Activated CD4-positive, alpha-beta T cell treated with anti-CD3 and anti-CD28 coated beads, Interleukin-2, amount 50 U/mL, for 4 hours (primary cell): ENCODE measurements around the gene PCSK9.
"Not testable (repeated sequence)": the region's sequence is repeated elsewhere in the genome, so short reads cannot be mapped to it uniquely, and the experiment has no call there.

Experiments used
- DNase-seq, 2 experiments: peaks; one replicate each; pipeline ENCODE4 v3.0.0-alpha.2; 2020

The PCSK9 gene

DNA sequence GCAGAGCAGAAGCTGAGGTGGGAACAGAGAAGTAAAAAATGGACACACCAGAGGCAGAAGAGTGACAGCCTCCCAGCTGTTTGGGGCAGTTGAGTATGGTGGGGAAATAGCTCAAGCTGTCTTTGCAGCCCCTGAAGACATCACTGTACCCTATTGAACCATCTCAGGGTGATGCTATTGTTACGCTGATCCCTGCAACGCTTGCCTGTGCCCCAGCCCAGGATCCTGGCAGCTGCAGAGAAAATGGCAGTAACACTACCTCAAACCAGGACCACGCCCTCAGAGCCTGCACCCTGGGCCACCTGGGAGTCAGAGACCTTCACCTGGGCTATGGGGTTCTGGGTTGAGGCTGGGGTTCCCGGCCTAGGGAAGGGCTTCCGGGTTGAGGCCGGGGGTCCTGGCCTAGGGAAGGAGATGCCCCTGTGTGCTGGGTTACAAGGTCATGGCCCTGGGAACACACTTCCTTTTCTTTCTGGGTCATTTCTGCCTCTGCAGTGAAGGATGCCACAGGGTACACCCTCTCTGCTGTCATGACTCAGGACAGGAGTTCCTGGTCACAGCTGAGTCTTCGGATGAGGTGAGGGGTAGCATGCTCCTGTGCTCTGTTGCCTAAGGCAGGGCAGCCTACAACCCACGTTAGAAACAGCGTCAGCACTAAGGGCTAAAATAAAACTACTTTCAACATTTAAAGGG lies 29.0 kb upstream of the PCSK9 start:
- no peak for DNase-seq

DNA sequence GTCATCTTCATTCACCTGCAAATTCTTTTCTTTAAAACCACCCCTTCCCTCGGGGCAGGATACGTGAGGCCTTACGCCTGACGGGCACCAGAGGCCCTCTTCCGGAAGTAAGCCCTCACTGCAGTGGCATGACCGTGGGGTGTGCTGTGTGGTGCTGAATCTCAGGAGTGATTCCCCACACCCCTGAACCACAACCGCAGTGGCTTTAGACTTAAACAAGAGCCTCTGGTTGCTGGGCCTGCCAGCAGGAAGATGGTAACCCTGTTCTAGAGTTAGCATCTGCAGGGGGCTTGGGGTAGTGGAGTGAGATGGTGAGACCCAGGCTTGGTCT lies 28.5 kb upstream of the PCSK9 start:
- no peak for DNase-seq

DNA sequence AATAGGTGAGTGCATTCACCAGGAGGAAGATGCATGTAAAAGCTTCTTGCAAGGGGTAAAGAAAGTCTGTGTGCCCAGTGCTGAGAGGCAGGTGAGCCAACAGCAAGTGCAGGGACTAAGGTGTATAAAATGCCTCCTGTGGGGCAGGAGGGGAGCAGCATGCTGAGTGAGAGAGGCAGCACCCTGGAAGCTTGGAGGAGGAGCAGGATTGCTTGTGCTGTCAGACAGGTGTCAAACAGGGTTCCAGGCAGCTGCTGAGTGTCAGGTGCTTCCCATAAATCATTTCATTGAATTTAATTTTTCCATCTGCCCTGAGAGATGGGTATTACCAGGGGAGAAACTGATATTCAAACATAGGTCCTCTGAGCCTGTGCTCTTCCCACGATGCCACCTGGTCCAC lies 26.7 kb upstream of the PCSK9 start:
- DNase-seq, result no peak

DNA sequence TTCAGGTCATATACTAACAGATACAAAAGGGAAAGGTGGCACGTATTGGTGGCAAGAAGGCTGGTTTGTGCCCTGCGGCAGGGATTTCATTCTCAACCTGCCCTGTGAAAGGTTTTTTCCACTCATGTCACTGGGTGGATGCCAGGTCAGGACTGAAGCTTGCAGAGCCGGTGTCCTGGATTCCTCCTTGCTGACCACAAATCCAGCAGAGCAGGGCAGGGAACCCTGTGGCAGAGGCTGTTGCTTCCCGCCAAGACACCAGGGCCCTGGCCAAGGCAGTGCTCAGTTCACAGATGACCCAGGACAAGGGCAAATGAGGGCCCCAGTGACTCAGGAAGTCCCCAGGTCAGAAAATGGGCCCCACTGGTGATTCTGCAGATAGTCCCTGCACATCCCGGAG lies 24.2 kb upstream of the PCSK9 start:
- DNase-seq, result no peak

DNA sequence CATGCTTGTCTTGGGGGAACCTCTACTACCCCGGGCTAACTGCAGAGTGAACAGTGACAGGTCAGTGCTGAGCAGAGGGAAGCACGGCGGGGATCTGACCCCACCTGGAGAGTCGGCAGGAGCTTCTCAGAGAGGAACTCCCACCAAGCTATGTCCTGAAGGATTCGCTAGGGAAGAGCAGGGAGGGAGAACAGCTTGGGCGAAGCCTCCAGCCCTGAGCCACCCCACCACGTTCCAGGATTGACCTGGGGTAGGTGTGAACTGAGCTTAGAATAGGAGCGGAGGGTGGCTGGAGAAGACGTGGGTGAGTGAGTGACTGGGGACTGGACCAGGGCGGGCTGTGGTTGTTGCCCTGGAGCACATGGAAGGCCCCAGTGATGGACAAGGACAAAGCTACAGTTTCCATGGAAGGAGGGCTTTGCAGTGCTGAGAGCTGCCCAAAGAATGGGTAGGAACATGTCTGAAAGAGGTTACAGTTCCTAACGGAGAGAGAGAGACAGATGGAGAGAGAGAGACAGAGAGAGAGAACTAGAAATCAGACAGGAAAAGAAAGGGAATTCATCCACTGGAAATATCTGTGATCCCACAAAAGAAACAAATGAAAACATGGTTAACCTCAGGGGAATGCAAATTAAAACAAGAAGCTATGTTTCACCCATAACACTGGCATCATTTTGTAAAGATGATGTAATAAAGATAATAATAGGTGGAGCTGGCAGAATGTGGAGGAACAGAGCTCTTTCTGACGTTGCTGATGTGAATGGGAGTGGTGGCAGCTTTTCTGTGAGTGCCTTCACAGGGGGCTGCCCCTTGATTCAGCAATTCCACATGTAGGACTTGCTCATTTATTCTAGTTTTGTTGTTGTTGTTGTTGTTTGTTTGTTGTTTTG lies 23.4 kb upstream of the PCSK9 start:
- no peak for DNase-seq

DNA sequence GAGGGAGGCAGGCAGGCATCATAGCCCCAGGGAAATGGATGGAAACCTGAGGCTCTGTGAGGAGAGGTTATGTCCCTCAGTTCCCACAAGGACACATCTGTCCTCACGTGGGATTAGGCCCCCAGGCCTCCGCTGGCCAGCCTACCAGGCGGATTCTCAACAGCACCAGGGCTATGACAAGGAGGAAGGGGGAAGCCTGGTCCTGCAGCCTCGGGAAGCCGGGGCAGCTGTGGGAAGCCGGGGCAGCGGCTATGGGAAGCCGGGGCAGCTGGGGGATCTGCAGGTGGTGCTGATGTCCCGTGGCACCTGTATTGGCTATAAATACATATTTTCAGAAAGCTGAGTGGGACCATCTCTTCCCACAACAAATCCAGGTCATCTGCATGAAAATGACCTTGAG lies 21.0 kb upstream of the PCSK9 start:
- DNase-seq, result no peak

DNA sequence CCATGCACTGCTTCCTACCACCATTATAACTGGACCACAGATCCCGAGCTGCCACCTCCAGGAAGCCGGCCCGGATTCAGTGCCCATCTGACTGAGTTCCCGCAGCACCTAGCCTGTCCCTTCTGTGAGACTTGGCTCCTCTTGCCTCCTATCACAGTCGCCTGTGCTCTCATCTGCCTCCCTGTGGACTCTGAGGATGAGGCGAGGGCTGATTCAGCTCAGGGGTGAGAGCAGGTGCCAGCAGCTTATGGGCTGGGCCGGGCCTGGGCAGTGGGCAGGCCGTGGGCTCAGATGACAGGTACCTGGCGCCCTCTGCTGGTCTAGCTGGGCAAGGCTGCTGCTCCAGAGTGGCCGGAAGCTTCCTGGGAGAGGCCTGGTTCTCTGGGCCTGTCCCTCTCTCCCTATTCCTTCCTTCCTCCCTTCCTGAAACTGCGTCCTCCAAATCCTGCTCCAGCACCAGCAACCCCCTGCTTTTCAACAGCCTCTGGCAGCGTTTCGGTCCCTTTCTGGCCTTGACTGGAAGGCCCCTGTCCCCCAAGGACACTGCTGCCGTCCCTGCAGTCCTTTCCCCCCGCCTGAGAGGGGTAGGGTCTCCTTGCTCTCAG lies 17.3 kb upstream of the PCSK9 start:
- DNase-seq, result peak; percentile 40 to 49

DNA sequence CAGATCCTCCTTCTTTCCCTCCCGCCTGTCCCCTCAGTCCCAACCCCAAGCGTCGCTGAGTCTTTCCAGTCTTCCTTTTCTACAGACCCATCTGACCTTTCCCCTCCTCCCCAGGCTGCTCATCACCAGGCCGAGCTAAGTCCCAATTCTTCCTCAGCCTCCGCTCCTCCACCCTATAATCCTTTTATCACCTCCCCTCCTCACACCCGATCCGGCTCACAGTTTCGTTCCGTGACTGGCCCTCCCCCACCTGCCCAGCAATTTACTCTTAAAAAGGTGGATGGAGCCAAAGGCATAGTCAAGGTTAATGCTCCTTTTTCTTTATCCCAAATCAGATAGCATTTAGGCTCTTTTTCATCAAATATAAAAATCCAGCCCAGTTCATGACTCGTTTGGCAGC lies 15.2 kb upstream of the PCSK9 start:
- DNase-seq, result not testable (repeated sequence)

DNA sequence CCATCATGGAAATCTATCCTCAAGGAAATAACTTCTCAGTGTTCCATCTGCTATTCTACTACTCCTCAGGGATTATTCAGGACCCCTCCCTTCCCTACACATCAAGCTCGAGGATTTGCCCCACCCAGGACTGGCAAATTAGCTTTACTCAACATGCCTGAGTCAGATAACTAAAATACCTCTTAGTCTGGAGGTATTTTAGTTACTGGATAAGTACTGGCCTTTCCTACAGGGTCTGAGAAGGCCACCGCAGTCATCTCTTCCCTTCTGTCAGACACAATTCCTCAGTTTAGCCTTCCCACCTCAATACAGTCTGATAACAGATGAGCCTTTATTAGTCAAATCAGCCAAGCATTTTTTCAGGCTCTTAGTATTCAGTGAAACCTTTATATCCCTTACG lies 12.7 kb upstream of the PCSK9 start:
- DNase-seq, result not testable (repeated sequence)

DNA sequence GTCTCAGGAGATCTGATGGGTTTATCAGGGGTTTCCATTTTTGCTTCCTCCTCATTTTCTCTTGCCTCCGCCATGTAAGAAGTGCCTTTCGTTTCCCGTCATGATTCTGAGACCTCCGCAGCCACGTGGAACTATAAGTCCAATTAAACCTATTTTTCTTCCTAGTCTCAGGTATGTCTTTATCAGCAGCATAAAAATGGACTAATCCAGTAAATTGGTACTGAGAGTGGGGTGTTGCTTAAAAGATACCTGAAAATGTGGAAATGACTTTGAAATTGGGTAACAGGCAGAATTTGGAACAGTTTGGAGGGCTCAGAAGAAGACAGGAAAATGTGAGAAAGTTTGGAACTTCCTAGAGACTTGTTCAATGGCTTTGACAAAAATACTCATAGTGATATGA lies 8.2 kb upstream of the PCSK9 start:
- not testable (repeated sequence) for DNase-seq

DNA sequence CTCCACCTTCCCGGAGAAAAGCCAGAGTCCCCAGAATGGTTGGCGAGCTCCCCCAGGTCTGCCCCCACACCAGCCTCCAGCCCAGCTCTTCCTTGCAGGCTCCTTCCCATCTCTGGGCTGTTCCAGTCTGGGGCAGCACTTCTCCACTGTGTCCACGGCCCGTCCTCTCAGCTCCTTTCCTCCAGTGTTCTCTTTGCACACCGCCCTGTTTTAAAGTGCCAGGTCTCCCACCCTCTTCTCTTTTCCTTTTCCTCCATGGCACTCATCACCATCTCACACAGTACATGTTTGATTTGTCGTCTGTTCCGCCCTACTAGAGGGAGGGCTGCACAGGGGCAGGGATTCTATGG lies 6.1 kb upstream of the PCSK9 start:
- DNase-seq, result no peak

DNA sequence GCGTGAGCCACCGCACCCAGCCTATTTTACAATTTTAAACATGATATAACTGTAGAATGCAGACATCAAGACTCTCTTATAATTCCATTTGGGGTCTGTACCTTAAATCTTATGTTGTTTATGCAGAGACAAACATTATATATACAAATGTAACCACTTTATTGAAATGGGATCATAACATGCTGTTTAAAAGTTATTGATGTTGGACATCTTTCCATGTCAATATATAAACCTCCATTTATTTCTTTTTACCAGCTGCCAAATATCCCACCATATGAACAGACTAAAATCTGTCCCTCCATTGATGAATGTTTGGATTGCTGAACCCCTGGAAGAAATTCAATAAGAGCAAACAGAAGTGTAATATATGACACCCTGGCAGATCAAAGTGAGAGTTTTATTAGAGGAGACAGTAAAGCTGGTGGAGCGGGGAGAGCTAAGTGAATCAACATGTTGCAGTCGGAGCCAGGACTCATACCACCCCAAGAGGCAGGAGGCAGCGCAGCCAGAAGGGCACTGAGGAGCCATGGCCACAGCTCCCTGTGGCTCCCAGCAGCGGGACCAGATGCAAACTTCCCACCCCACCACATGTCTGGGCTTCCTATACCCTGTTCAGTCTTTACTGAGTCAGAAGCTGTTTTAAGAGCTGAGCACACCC lies 4.7 kb upstream of the PCSK9 start:
- DNase-seq, result no peak

DNA sequence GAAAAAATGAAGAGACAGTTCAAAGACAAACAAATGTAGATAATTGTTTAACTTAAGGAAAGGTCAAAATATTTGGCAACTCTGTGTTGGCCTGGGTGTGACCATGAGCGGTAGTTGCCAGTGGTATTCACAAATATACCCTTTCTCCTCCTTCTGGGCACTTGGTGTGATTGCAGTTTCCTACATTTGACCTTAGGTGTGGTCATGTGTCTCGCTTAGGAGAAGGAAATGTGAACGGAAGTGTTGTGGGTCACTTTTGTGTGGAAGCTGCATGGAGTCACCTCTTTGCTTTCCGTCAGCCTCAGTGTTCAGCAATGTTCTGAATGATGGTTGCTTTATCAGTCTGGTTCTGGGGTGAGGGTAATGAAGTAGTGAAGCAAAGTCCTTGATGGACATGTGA lies 3.4 kb upstream of the PCSK9 start:
- no peak for DNase-seq

DNA sequence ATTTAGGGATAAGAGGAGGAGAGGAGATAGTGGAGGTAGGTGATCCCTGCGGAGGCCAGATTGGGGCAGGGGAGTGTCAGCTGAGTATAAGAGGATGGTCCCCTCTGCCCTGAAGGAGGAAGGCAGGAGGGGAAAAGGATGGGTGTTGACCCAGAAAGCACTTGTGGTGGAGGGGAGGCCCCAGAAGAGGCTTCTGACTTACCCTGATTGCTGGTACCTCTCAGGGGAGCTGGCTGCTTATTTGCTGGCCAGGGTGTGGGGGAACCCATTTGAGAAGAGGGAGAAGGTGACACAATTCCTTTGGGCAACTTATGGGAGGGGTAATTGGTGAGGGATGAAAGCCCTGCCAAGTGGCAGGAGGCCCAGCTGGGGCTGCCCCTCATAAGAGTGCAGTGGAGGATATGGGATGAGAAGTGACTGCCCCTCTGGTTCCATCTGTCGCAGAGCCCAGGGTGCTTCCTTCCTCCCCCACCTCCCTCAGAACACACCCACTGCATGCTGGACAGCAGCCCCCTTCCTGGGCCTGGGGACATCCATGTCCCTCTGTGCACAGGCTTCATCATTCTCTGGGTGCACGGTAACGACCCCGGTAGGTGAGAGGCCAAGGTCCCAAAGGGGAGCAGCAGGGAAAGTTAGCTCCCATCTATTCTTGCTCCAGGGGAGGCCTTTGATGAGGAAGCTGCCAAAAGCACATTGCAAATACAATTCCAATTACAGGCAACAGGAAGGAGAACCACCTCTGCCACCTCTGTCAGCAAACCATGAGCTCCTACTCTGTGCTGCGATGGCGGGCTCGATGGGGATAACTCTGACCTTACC lies 1.4 kb upstream of the PCSK9 start:
- DNase-seq, result no peak

DNA sequence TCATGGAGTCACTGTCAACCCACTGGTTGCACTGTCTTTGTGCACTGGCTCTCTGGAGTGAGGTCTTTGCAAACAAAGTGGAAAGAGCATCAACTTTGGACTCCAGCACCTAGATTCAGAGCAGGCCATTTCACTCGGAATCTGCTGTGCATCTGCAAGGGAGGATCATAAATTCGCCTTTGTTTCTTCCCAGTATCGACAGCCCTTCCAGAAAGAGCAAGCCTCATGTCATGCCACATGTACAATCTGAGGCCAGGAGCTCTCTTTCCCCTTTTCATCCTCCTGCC lies 853 bp upstream of the PCSK9 start:
- no peak for DNase-seq

DNA sequence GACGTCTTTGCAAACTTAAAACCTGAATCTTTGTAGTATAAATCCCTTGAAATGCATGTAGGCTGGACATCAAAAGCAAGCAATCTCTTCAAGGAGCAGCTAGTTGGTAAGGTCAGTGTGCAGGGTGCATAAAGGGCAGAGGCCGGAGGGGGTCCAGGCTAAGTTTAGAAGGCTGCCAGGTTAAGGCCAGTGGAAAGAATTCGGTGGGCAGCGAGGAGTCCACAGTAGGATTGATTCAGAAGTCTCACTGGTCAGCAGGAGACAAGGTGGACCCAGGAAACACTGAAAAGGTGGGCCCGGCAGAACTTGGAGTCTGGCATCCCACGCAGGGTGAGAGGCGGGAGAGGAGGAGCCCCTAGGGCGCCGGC lies 390 bp upstream of the PCSK9 start:
- DNase-seq, result no peak

DNA sequence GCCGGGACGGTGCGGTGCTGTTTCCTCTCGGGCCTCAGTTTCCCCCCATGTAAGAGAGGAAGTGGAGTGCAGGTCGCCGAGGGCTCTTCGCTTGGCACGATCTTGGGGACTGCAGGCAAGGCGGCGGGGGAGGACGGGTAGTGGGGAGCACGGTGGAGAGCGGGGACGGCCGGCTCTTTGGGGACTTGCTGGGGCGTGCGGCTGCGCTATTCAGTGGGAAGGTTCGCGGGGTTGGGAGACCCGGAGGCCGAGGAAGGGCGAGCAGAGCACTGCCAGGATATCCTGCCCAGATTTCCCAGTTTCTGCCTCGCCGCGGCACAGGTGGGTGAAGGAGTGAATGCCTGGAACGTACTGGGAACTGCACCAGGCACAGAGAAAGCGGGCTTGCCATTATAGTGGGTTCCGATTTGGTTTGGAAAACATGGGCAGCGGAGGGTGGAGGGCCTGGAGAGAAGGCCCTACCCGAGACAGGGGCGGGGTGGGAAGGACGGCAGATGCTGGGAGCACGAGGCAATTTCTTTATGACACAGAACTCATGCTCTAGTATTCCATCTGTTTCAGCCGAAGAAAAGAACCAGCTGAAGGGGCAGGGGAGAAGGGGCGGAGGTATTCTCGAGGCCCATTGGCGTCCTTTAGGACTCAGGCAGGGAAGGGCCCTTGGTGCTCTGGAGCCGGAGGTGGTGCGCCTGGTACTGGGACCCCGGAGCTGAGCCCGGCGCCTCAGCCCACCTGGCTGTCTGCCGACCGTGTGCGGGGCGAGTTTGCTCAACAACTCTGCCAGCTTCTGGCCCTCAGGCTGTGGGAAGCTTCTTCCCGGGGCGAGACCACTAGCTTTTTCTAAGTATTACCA lies 960 bp downstream of the PCSK9 start:
- DNase-seq, result no peak

DNA sequence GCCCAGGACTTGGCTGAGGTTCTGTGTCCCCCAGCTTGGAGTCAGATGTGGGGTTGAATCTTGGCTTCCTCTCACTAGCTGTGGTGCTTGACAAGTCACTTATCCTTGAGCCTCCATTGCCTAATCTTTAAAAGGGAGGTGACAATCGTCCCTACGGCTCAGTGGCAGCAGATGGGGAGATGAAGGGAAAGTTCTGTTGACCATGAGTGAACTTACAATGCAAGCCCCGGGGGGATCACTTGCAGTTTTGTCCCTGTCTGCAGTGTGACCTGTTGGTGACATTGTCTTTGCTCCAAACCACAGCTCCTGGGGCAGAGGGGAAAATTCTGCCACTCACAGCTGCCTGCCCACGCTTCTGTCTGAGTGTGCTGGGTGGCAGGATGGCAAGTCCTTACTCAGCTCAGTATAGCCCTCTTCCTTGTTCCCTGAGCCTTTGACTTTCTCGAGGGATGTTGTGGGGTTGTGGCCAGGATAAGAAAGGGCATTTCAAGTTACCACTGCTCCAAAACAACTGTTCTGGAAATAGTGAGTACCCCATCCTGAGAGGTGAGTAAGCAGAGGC lies 1.7 kb downstream of the PCSK9 start:
- DNase-seq, result no peak

DNA sequence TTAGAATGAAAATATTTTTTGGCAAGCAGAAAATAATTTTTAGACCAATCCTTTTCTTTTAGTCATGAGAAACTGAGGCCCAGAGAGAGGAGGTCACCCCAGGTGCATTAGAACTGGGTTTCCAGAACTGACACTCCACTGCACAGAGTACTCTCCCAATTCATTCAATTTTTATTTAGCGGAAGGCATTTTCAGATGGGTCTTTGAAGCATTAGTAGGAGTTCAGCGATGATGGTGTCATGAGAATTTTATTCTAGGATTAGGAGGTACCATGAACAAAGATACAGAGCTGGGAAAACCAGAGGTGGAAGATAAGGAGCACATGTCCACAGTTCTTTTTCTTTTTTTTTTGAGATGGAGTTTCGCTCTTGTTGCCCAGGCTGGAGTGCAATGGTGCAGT lies 2.3 kb downstream of the PCSK9 start:
- no peak for DNase-seq

DNA sequence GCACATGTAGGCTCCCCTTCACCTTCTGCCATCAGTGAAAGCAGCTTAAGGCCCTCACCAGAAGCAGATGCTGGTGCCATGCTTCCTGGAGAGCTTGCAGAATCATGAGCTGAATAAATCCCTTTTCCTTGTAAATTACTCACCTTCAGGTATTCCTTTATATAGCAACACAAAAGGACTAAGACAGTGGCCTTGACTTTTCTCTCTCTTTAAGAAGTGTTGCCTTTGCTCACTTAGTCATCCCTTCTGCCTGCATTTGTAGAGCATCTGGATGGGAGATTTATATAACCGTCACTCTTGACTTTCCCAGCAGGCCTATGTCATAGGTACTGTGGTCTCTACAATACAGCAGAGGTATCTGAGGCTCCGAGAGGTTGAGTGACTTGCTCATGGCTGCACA lies 3.7 kb downstream of the PCSK9 start:
- no peak for DNase-seq

DNA sequence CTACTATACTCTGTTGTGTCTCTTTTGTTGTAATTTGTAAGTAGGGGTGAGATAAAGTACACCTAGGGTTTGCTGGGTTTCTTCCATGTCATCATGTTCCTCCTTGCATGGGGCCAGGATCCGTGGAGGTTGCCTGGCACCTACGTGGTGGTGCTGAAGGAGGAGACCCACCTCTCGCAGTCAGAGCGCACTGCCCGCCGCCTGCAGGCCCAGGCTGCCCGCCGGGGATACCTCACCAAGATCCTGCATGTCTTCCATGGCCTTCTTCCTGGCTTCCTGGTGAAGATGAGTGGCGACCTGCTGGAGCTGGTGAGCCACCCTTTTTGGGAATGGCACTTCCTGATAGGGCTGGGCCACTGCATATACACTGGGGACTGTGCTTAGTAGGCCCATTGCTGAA lies 4.4 kb downstream of the PCSK9 start:
- DNase-seq, result no peak
